HL-60 (cell line): Measurements from ENCODE around the gene IRX6.

Experiments used
- CTCF ChIP-seq: IDR thresholded peaks from one replicate; pipeline ENCODE4 v1.5.1; 2011; ENCODE audit warnings: low read length, control low read depth, inconsistent platforms; ENCODE audit not compliant: insufficient read depth
- REST ChIP-seq: IDR thresholded peaks from 2 replicates; pipeline ENCODE4 v1.6.1; 2012; ENCODE audit warnings: low read depth; ENCODE audit not compliant: insufficient replicate concordance
- SPI1 ChIP-seq: IDR thresholded peaks from 2 replicates; pipeline ENCODE4 v1.6.1; 2012; ENCODE audit warnings: low read depth, mild to moderate bottlenecking, borderline replicate concordance

DNA sequence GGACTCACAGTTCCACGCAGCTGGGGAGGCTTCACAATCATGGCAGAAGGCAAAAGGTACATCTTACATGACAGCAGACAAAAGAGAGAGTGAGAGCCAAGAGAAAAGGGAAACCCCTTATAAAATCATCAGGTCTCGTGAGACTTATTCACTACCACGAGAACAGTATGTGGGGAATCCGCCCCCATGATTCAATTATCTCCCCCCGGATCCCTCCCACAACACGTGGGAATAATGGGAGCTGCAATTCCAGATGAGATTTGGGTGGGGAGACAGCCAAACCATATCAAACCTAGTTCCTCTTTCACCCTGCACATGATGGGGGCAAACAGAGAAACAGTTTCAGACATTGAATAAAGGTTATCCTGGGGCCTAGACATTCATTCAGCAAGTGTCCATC, 32.2 kb upstream of the IRX6 start:
- TF ChIP-seq CTCF (no peak), SPI1 (no peak), REST (no peak)
